H1 (cell line): ENCODE results near the gene FAAP100. TPM values are rescaled to one million over a fixed set of nuclear protein-coding genes. Genes with fewer than 3 reads are reported as not detected.

Source experiments
- CTCF ChIA-PET: fragments of 300-600 bp; sonication (Branson Sonifier 250); formaldehyde crosslinking; loops from one replicate; lab custom pipeline; 2021; ENCODE audit not compliant: partially characterized antibody; lab: Charles Lee
- POLR2A ChIA-PET: fragments of 300-600 bp; sonication (Branson Sonifier 250); formaldehyde crosslinking; loops from one replicate; lab custom pipeline; 2021; ENCODE audit warnings: inconsistent platforms; ENCODE audit not compliant: partially characterized antibody; lab: Charles Lee
- DNase-seq, 2 experiments: peaks; one replicate each; pipeline versions ENCODE4 v3.0.0 to v3.0.0-alpha.2; 2010 to 2022; ENCODE audit warnings: low spot score in 2 of 2, low read depth in 1 of 2, mixed read lengths in 1 of 2
- FAIRE-seq: peaks from 2 replicates; lab custom pipeline; 2011; peaks lifted over from hg19 to GRCh38; lab: Jason Lieb, UNC
- H2AFZ ChIP-seq: 2 replicates; pipeline ENCODE4 v1.8.1; 2012; ENCODE audit warnings: low read length, inconsistent platforms
- H2AK5ac ChIP-seq: 2 replicates; pipeline ENCODE4 v1.6.1; 2013; ENCODE audit warnings: low read depth, low read length
- H2BK120ac ChIP-seq: replicated peaks from 2 replicates; pipeline ENCODE3; 2013; ENCODE audit warnings: low read depth, low read length, inconsistent platforms
- H2BK12ac ChIP-seq: 2 replicates; pipeline ENCODE4 v1.6.1; 2013; ENCODE audit warnings: low read depth, low read length
- H2BK15ac ChIP-seq: 2 replicates; pipeline ENCODE4 v1.6.1; 2013; ENCODE audit warnings: low read length
- H2BK20ac ChIP-seq: 2 replicates; pipeline ENCODE4 v1.6.1; 2013; ENCODE audit warnings: low read length
- H2BK5ac ChIP-seq: 2 replicates; pipeline ENCODE4 v1.6.1; 2013; ENCODE audit warnings: low read depth, low read length
- H3K14ac ChIP-seq: 2 replicates; pipeline ENCODE4 v1.6.1; 2013; ENCODE audit warnings: inconsistent platforms; ENCODE audit not compliant: insufficient read length
- H3K18ac ChIP-seq: 2 replicates; pipeline ENCODE4 v1.6.1; 2013; ENCODE audit warnings: low read length; ENCODE audit errors: extremely low read depth
- H3K23ac ChIP-seq: 2 replicates; pipeline ENCODE4 v1.6.1; 2013; ENCODE audit warnings: inconsistent platforms; ENCODE audit not compliant: insufficient read length
- H3K23me2 ChIP-seq: 2 replicates; pipeline ENCODE4 v1.6.1; 2013; ENCODE audit warnings: low read depth, low read length
- H3K27ac ChIP-seq: 2 replicates; pipeline ENCODE4 v1.6.1; 2011; ENCODE audit warnings: low read depth, low read length, inconsistent platforms
- H3K27me3 ChIP-seq, 4 experiments: replicated peaks in 1 of 4; 1 replicate in 1 of 4; 2 replicates in 3 of 4; pipeline versions ENCODE4 v1.6.1 to v1.8.1; 2011 to 2013; ENCODE audit warnings: low read length in 3 of 4, mild to moderate bottlenecking in 3 of 4, inconsistent platforms in 2 of 4, mixed read lengths in 2 of 4, moderate library complexity in 1 of 4; ENCODE audit not compliant: control insufficient read depth in 3 of 4, insufficient read depth in 3 of 4; ENCODE audit errors: extremely low read depth in 1 of 4
- H3K36me3 ChIP-seq, 4 experiments: 2 replicates each; pipeline versions ENCODE4 v1.6.1 to v1.8.1; 2011 to 2013; ENCODE audit warnings: mild to moderate bottlenecking in 4 of 4, low read length in 3 of 4, moderate library complexity in 2 of 4, control low read depth in 1 of 4, inconsistent platforms in 1 of 4; ENCODE audit not compliant: insufficient read depth in 4 of 4, control insufficient read depth in 2 of 4
- H3K4ac ChIP-seq: replicated peaks from 2 replicates; pipeline ENCODE3; 2013; ENCODE audit warnings: low read length, low read depth, mixed read lengths, inconsistent platforms; ENCODE audit not compliant: insufficient read length
- H3K4me1 ChIP-seq, 4 experiments: replicated peaks in 1 of 4; 1 replicate in 1 of 4; 2 replicates in 3 of 4; pipeline versions ENCODE4 v1.6.1 to v1.8.1; 2011 to 2013; ENCODE audit warnings: low read length in 3 of 4, inconsistent platforms in 2 of 4, mixed read lengths in 1 of 4; ENCODE audit not compliant: insufficient read depth in 4 of 4, control insufficient read depth in 3 of 4
- H3K4me2 ChIP-seq, 2 experiments: 2 replicates each; pipeline versions ENCODE4 v1.6.1 to v1.8.1; 2011 to 2013; ENCODE audit warnings: low read depth in 2 of 2, low read length in 2 of 2, control low read depth in 1 of 2, inconsistent platforms in 1 of 2, mild to moderate bottlenecking in 1 of 2; ENCODE audit not compliant: insufficient read depth in 1 of 2
- H3K4me3 ChIP-seq, 4 experiments: fragments of 200-600, 300-600 bp in 1 of 4; sonication (generic), shearing (Covaris generic), sonication (Bioruptor Twin) in 1 of 4; 2 replicates each; pipeline versions ENCODE4 v1.5.1 to v1.8.1; 2011 to 2016; ENCODE audit warnings: low read length in 4 of 4, low read depth in 3 of 4, control low read depth in 2 of 4, inconsistent platforms in 2 of 4, mild to moderate bottlenecking in 2 of 4, mixed read lengths in 1 of 4, moderate library complexity in 1 of 4; ENCODE audit not compliant: insufficient read depth in 2 of 4; ENCODE audit errors: extremely low read depth in 1 of 4
- H3K56ac ChIP-seq: replicated peaks from 2 replicates; pipeline ENCODE3; 2013; ENCODE audit warnings: low read depth, mild to moderate bottlenecking, mixed read lengths, low read length, inconsistent platforms; ENCODE audit not compliant: insufficient read length
- H3K79me1 ChIP-seq: 2 replicates; pipeline ENCODE4 v1.6.1; 2013; ENCODE audit warnings: low read depth, low read length, control low read depth
- H3K79me2 ChIP-seq, 2 experiments: 2 replicates each; pipeline versions ENCODE4 v1.6.1 to v1.8.1; 2012 to 2013; ENCODE audit warnings: low read length in 2 of 2, mild to moderate bottlenecking in 2 of 2, inconsistent platforms in 1 of 2; ENCODE audit not compliant: insufficient read depth in 2 of 2, control insufficient read depth in 1 of 2
- H3K9ac ChIP-seq, 4 experiments: replicated peaks in 1 of 4; 1 replicate in 1 of 4; 2 replicates in 3 of 4; pipeline versions ENCODE4 v1.6.1 to v1.8.1; 2011 to 2013; ENCODE audit warnings: low read depth in 3 of 4, low read length in 3 of 4, control low read depth in 2 of 4, mild to moderate bottlenecking in 2 of 4, moderate library complexity in 2 of 4, inconsistent platforms in 1 of 4; ENCODE audit errors: extremely low read depth in 1 of 4
- H3K9me3 ChIP-seq, 2 experiments: 2 replicates each; pipeline versions ENCODE4 v1.6.1 to v1.8.1; 2012 to 2013; ENCODE audit warnings: mild to moderate bottlenecking in 2 of 2, moderate library complexity in 2 of 2, control low read depth in 1 of 2, inconsistent platforms in 1 of 2, low read depth in 1 of 2, low read length in 1 of 2, mixed read lengths in 1 of 2; ENCODE audit not compliant: insufficient read depth in 2 of 2
- H4K20me1 ChIP-seq, 2 experiments: replicated peaks in 1 of 2; 2 replicates each; pipeline versions ENCODE3 to v1.8.1; 2011 to 2013; ENCODE audit warnings: inconsistent platforms in 2 of 2, low read length in 2 of 2, mild to moderate bottlenecking in 1 of 2; ENCODE audit not compliant: insufficient read depth in 2 of 2, control insufficient read depth in 1 of 2
- H4K5ac ChIP-seq: 2 replicates; pipeline ENCODE4 v1.6.1; 2013; ENCODE audit warnings: low read length, low read depth, mixed read lengths, inconsistent platforms; ENCODE audit not compliant: insufficient read length
- H4K8ac ChIP-seq: 2 replicates; pipeline ENCODE4 v1.8.0; 2013; ENCODE audit warnings: mild to moderate bottlenecking, moderate library complexity, low read length, inconsistent platforms; ENCODE audit not compliant: insufficient read depth; ENCODE audit errors: extremely low read depth
- H4K91ac ChIP-seq: replicated peaks from 2 replicates; pipeline ENCODE3; 2013; ENCODE audit warnings: low read length, mixed read lengths, inconsistent platforms; ENCODE audit not compliant: insufficient read length
- MAX ChIP-seq: IDR thresholded peaks from 2 replicates; pipeline ENCODE4 v1.6.1; 2012; ENCODE audit warnings: inconsistent platforms
- RFX5 ChIP-seq: IDR thresholded peaks from 2 replicates; pipeline ENCODE4 v1.6.1; 2011; ENCODE audit warnings: low read depth, low read length, improper control_type of control experiment, borderline replicate concordance
- WGBS, 2 experiments: shearing (Covaris generic) in 1 of 2; methylation state at CpG; one replicate each; pipeline versions ENCODE4 v1.1.6 to v1.1.7; 2013 to 2015; ENCODE audit warnings: low lambda C conversion rate in 2 of 2, mixed read lengths in 2 of 2, inconsistent platforms in 1 of 2, low coverage in 1 of 2, missing lambda C conversion rate in 1 of 2; ENCODE audit not compliant: insufficient replicate concordance in 2 of 2, insufficient coverage in 1 of 2, insufficient read length in 1 of 2; ENCODE audit errors: extremely low coverage in 1 of 2, missing lambda C conversion rate in 1 of 2; 5-methylcytosine and 5-hydroxymethylcytosine counted together
- polyA plus RNA-seq, 7 experiments: library from polyadenylated mRNA; depleted of rRNA in 3 of 7; stranded (reverse) in 5 of 7; unstranded in 2 of 7; fragments of >200 nt in 5 of 7; fragments of 200-250 nt in 2 of 7; gene quantifications; 1 replicate in 5 of 7; 2 replicates in 1 of 7; 4 replicates in 1 of 7; pipeline versions ENCODE4 v1.2.1 to v1.2.3, GENCODE V29; 2011 to 2013; ENCODE audit warnings: missing spikeins in 2 of 7, mixed read lengths in 2 of 7
- total RNA-seq: library from RNA; stranded (reverse); fragmentation: NEBNext Ultra II Directional; extraction: Animal tissue kit (Norgen Biotek cat#: 25700); gene quantifications from 2 replicates; pipeline ENCODE4 v1.2.1, GENCODE V29; 2021

The FAAP100 gene
- total and polyA plus RNA-seq, 2 of the 8 experiments (the other 6 are each of a cell fraction or from before 2014, with no cell fraction given), result 23.2 to 41.8 TPM

GRCh38 chr17:81493198-81494038 lies 58.7 kb downstream of the FAAP100 start:
- Histone ChIP-seq H3K4me2 (no peak overlapping the region; a peak in 1 of 4 replicates), H3K4me1 (peaks cover 6 to 27% (median 21%) of the 10 kb centered on the region in 4 experiments), H3K14ac (no peak overlapping the region), H3K36me3 (no peaks in the 10 kb centered on the region), H3K9ac (no peak overlapping the region), H3K27ac (no peak overlapping the region), H2BK20ac (peak overlapping the region; percentile 15; the same call in 1 of the 2 replicates), H3K9me3 (no peaks in the 10 kb centered on the region), H2AFZ (no peak overlapping the region), H2BK12ac (peak overlapping the region; percentile 39; the same call in 1 of the 2 replicates), H3K4ac (no peak overlapping the region), H4K91ac (no peak overlapping the region), H4K5ac (no peak overlapping the region), H3K23ac (no peak overlapping the region), H2BK120ac (no peak overlapping the region), H3K79me2 (no peaks in the 10 kb centered on the region), H4K20me1 (no peaks in the 10 kb centered on the region), H4K8ac (no peak overlapping the region), H3K23me2 (no peaks in the 10 kb centered on the region), H2BK5ac (no peak overlapping the region), H3K18ac (no peak overlapping the region), H3K79me1 (no peaks in the 10 kb centered on the region), H3K27me3 (peaks cover 0 to 5% (median 2%) of the 10 kb centered on the region in 4 experiments; a peak in 3 of 7 replicates), H2BK15ac (no peak overlapping the region; the same call in 1 of the 2 replicates), H3K56ac (no peak overlapping the region), H3K4me3 (no peak overlapping the region), H2AK5ac (peak overlapping the region; percentile 39; the same call in 1 of the 2 replicates)
- no peak for FAIRE-seq
- CTCF ChIA-PET, result interaction anchor here (1.1 to 2.3 kb wide), 6 partner anchors 9 to 184 kb away, joined by 3 to 8 read pairs (median 3); no protein-coding TSS in a partner anchor
- POLR2A ChIA-PET, result interaction anchor here (0.7 to 35.8 kb wide), 3 partner anchors 23 to 248 kb away, joined by 5 to 1004 read pairs (median 8); partner anchors contain the start of genes ACTG1 and FSCN2
- DNase-seq, result no peak
- 91% methylated on average over 16 of the region's 16 CpGs; no CpG with 5 or more reads in 1 of the 2 experiments for WGBS, 2 experiments
- TF ChIP-seq RFX5 (no peak), MAX (peak; percentile 86)
